Measurements from ENCODE around the gene TMEM214. TPM values are rescaled to one million over a fixed set of nuclear protein-coding genes. Genes with fewer than 3 reads are reported as not detected.

TMEM214 gene
- total RNA-seq, 2 donors from 2014 or later: 52.7 to 63.7 TPM

- no peaks in the 10 kb centered on the region for H3K36me3 Mint-ChIP-seq (ENCODE audit: low read depth)
- H3K27ac Mint-ChIP-seq: no peak overlapping the region
- H3K4me1 ChIP-seq (ENCODE audit: control insufficient read depth, insufficient read depth, low read length): no peaks in the 10 kb centered on the region
- WGBS, 2 experiments (ENCODE audit: insufficient coverage in 1 of 2, insufficient read length in 1 of 2): 80 to 86% methylated on average over 1 of the region's 1 CpG
- H3K27ac ChIP-seq (ENCODE audit: low read depth, low read length): no peak overlapping the region
- H3K4me3 Mint-ChIP-seq: no peak overlapping the region
- H3K27me3 ChIP-seq (ENCODE audit: control insufficient read depth, insufficient read depth, low read length, poor library complexity, severe bottlenecking): no peaks in the 10 kb centered on the region
- H3K4me3 ChIP-seq (ENCODE audit: low read length): no peak overlapping the region
- peaks cover 7% of the 10 kb centered on the region for H3K27me3 Mint-ChIP-seq (ENCODE audit: insufficient read depth)
- H3K4me1 Mint-ChIP-seq: no peaks in the 10 kb centered on the region
- no peak overlapping the region for H3K9ac ChIP-seq (ENCODE audit: extremely low read depth, low read length, poor library complexity, severe bottlenecking)
- no peak for DNase-seq
- TF ChIP-seq CTCF (conservative IDR thresholded peaks at IDR 0.05): no peak
- H3K9me3 ChIP-seq (ENCODE audit: control insufficient read depth, low read length): no peaks in the 10 kb centered on the region
- no peaks in the 10 kb centered on the region for H3K9me3 Mint-ChIP-seq
- H3K36me3 ChIP-seq (ENCODE audit: control insufficient read depth, insufficient read depth, low read length): no peaks in the 10 kb centered on the region
Measured at GRCh38 chr2:26994983-26995382, 37.8 kb upstream of the TMEM214 start.

- Mint-ChIP-seq H3K27ac (no peak overlapping the region), H3K27me3 (ENCODE audit: insufficient read depth) (peaks cover 7% of the 10 kb centered on the region), H3K36me3 (ENCODE audit: low read depth) (no peaks in the 10 kb centered on the region), H3K9me3 (no peaks in the 10 kb centered on the region), H3K4me1 (no peaks in the 10 kb centered on the region), H3K4me3 (no peak overlapping the region)
- no peak overlapping the region for H3K9ac ChIP-seq (ENCODE audit: extremely low read depth, low read length, poor library complexity, severe bottlenecking)
- H3K4me1 ChIP-seq (ENCODE audit: control insufficient read depth, insufficient read depth, low read length): no peaks in the 10 kb centered on the region
- no peak overlapping the region for H3K27ac ChIP-seq (ENCODE audit: low read depth, low read length)
- H3K4me3 ChIP-seq (ENCODE audit: low read length): no peak overlapping the region
- 75 to 84% methylated on average over 10 of the region's 10 CpGs for WGBS, 2 experiments (ENCODE audit: insufficient coverage in 1 of 2, insufficient read length in 1 of 2)
- H3K36me3 ChIP-seq (ENCODE audit: control insufficient read depth, insufficient read depth, low read length): no peaks in the 10 kb centered on the region
- no peaks in the 10 kb centered on the region for H3K9me3 ChIP-seq (ENCODE audit: control insufficient read depth, low read length)
- DNase-seq: no peak
- TF ChIP-seq CTCF (conservative IDR thresholded peaks at IDR 0.05): no peak
- H3K27me3 ChIP-seq (ENCODE audit: control insufficient read depth, insufficient read depth, low read length, poor library complexity, severe bottlenecking): no peaks in the 10 kb centered on the region
Measured at GRCh38 chr2:26997394-26997793, 35.4 kb upstream of the TMEM214 start.

- no peaks in the 10 kb centered on the region for H3K9me3 ChIP-seq (ENCODE audit: control insufficient read depth, low read length)
- H3K9ac ChIP-seq (ENCODE audit: extremely low read depth, low read length, poor library complexity, severe bottlenecking): no peak overlapping the region
- no peak for TF ChIP-seq CTCF (conservative IDR thresholded peaks at IDR 0.05)
- H3K4me1 Mint-ChIP-seq: no peaks in the 10 kb centered on the region
- H3K36me3 Mint-ChIP-seq (ENCODE audit: low read depth): no peaks in the 10 kb centered on the region
- H3K4me3 ChIP-seq (ENCODE audit: low read length): no peak overlapping the region
- H3K4me1 ChIP-seq (ENCODE audit: control insufficient read depth, insufficient read depth, low read length): no peaks in the 10 kb centered on the region
- DNase-seq: no peak
- H3K27ac ChIP-seq (ENCODE audit: low read depth, low read length): no peak overlapping the region
- H3K36me3 ChIP-seq (ENCODE audit: control insufficient read depth, insufficient read depth, low read length): no peaks in the 10 kb centered on the region
- 80 to 93% methylated on average over 1 of the region's 1 CpG for WGBS, 2 experiments (ENCODE audit: insufficient coverage in 1 of 2, insufficient read length in 1 of 2)
- H3K9me3 Mint-ChIP-seq: no peaks in the 10 kb centered on the region
- H3K27me3 Mint-ChIP-seq (ENCODE audit: insufficient read depth): peaks cover 7% of the 10 kb centered on the region
- no peaks in the 10 kb centered on the region for H3K27me3 ChIP-seq (ENCODE audit: control insufficient read depth, insufficient read depth, low read length, poor library complexity, severe bottlenecking)
- H3K4me3 Mint-ChIP-seq: no peak overlapping the region
- no peak overlapping the region for H3K27ac Mint-ChIP-seq
Measured at GRCh38 chr2:26998323-26998722, 34.4 kb upstream of the TMEM214 start.

All from endodermal cell (in vitro differentiated cells).